ENCODE measurements around the gene PPM1D. TPM values are rescaled to one million over a fixed set of nuclear protein-coding genes. Genes with fewer than 3 reads are reported as not detected.

PPM1D gene
- total and polyA plus RNA-seq, 2 of the 13 experiments (the other 11 are each of a cell fraction or from before 2014, with no cell fraction given): 8.0 to 26.2 TPM

DNA sequence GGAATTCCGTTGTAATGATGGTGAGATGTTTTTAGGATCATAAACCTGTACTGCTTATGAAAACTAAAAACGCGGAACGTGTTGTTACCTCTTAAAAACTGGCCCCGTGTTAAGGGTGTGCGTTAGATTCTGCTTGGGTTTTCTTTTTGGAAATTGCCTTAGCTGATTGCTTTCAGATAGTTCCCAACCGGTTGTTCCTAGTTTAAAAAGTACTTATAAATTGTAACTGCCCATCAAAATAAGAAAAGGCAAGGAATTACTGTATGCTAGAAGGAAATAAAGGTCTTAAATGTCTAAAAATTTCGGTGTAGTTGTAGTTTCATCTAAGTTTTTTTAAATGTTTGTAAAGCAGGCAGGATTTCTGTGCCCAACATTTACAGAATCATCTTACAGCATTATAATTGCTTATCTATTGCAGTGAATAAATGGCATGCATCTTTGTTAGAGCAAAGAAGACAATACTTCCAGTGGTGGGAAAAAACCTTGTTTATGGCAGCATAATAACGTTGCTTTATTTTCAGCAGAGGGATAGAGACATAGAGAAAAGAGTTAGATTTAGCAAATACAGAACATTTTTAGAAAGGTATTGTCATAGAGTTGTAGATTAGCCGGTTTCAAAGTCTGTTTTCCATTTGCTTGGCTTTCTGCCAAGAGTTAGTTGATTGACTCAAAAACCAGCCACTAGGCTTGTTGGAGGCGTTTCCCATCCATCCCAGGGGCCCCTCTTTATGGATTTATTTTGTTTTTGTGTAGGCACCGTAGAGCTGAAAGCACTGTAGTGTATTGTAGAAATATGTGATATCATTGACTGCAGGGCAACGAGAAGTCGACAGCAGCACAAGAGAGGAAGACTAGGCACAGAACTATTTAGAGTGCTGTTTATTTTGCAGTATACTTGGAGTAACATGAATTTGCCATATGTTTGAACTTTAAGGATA, 1.7 kb downstream of the PPM1D start (continued):
- TF ChIP-seq POGK (CRISPR knock-in tag; conservative IDR thresholded peaks at IDR 0.05): no peak
- no peak for TF ChIP-seq ZBTB4 (CRISPR knock-in tag; IDR thresholded peaks at IDR 0.05; ENCODE audit: borderline replicate concordance)
- no peak; the same call in 1 of the 2 replicates for TF ChIP-seq HOXA3 (CRISPR knock-in tag; IDR thresholded peaks at IDR 0.05)
- no peak; the same call in 1 of the 2 replicates for TF ChIP-seq MYPOP (CRISPR knock-in tag; IDR thresholded peaks at IDR 0.05)
- TF ChIP-seq SAP130 (CRISPR knock-in tag; IDR thresholded peaks at IDR 0.05; ENCODE audit: low read depth): peak; percentile 82
- TF ChIP-seq MED1 (CRISPR knock-in tag; IDR thresholded peaks at IDR 0.05): peak; percentile 32; the same call in 1 of the 2 replicates
- TF ChIP-seq GTF3A (CRISPR knock-in tag; conservative IDR thresholded peaks at IDR 0.05): no peak
- TF ChIP-seq ZNF468 (CRISPR knock-in tag; IDR thresholded peaks at IDR 0.05): no peak
- TF ChIP-seq ISX (CRISPR knock-in tag; conservative IDR thresholded peaks at IDR 0.05): no peak
- TF ChIP-seq, protein P1, sequence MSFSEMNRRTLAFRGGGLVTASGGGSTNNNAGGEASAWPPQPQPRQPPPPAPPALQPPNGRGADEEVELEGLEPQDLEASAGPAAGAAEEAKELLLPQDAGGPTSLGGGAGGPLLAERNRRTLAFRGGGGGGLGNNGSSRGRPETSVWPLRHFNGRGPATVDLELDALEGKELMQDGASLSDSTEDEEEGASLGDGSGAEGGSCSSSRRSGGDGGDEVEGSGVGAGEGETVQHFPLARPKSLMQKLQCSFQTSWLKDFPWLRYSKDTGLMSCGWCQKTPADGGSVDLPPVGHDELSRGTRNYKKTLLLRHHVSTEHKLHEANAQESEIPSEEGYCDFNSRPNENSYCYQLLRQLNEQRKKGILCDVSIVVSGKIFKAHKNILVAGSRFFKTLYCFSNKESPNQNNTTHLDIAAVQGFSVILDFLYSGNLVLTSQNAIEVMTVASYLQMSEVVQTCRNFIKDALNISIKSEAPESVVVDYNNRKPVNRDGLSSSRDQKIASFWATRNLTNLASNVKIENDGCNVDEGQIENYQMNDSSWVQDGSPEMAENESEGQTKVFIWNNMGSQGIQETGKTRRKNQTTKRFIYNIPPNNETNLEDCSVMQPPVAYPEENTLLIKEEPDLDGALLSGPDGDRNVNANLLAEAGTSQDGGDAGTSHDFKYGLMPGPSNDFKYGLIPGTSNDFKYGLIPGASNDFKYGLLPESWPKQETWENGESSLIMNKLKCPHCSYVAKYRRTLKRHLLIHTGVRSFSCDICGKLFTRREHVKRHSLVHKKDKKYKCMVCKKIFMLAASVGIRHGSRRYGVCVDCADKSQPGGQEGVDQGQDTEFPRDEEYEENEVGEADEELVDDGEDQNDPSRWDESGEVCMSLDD (CRISPR knock-in tag; IDR thresholded peaks at IDR 0.05; ENCODE audit: borderline replicate concordance): no peak
- no peak for TF ChIP-seq ZNF180 (CRISPR knock-in tag; IDR thresholded peaks at IDR 0.05; ENCODE audit: borderline replicate concordance, low read depth)
- no peak for TF ChIP-seq IRX3 (CRISPR knock-in tag; IDR thresholded peaks at IDR 0.05; ENCODE audit: borderline replicate concordance, low read depth)
- no peak for TF ChIP-seq ZBTB2 (CRISPR knock-in tag; IDR thresholded peaks at IDR 0.05; ENCODE audit: low read depth)
- TF ChIP-seq ZNF749 (CRISPR knock-in tag; IDR thresholded peaks at IDR 0.05; ENCODE audit: borderline replicate concordance): no peak
- no peak for TF ChIP-seq SUZ12 (IDR thresholded peaks at IDR 0.05; ENCODE audit: low read depth, low read length)
- TF ChIP-seq ZNF563 (CRISPR knock-in tag; IDR thresholded peaks at IDR 0.05): no peak
- TF ChIP-seq PAF1 (CRISPR knock-in tag; IDR thresholded peaks at IDR 0.05): no peak
- TF ChIP-seq ZMYM2 (CRISPR knock-in tag; IDR thresholded peaks at IDR 0.05): no peak

All from HepG2 (cell line).